OCI-LY1 (cell line): Measurements from ENCODE around the gene RALGPS1.

Source experiments
- H2AFZ ChIP-seq: fragments of 200-600 bp; sonication (generic), shearing (Covaris generic); 2 replicates; pipeline ENCODE4 v1.6.0; 2014; ENCODE audit warnings: antibody characterized with exemption, mild to moderate bottlenecking, low read length
- H3F3A ChIP-seq: fragments of 200-600 bp; sonication (generic), shearing (Covaris generic); 2 replicates; pipeline ENCODE4 v1.6.0; 2014; ENCODE audit warnings: mild to moderate bottlenecking, antibody characterized with exemption, low read length, moderate library complexity; ENCODE audit not compliant: insufficient read depth
- H3K27ac ChIP-seq: fragments of 200-600 bp; sonication (generic); 2 replicates; pipeline ENCODE4 v1.5.1; 2014; ENCODE audit warnings: low read length, mixed run types, mild to moderate bottlenecking, low read depth; ENCODE audit not compliant: poor library complexity, severe bottlenecking
- H3K27me3 ChIP-seq: fragments of 200-600 bp; sonication (generic); 2 replicates; pipeline ENCODE4 v1.6.0; 2014; ENCODE audit warnings: antibody characterized with exemption, mild to moderate bottlenecking, low read length, moderate library complexity; ENCODE audit not compliant: insufficient read depth
- H3K36me3 ChIP-seq: fragments of 200-600 bp; sonication (generic); 2 replicates; pipeline ENCODE4 v1.6.1; 2014; ENCODE audit warnings: mild to moderate bottlenecking, antibody characterized with exemption, low read length, moderate library complexity, mixed read lengths; ENCODE audit not compliant: insufficient read depth
- H3K4me1 ChIP-seq: fragments of 200-600 bp; sonication (generic); 2 replicates; pipeline ENCODE4 v1.5.1; 2014; ENCODE audit warnings: mild to moderate bottlenecking, low read length, moderate library complexity; ENCODE audit not compliant: insufficient read depth, severe bottlenecking
- H3K4me2 ChIP-seq: fragments of 200-600 bp; sonication (generic), shearing (Covaris generic); 2 replicates; pipeline ENCODE4 v1.6.1; 2014; ENCODE audit warnings: low read length
- H3K4me3 ChIP-seq: fragments of 200-600 bp; sonication (generic); 2 replicates; pipeline ENCODE4 v1.5.1; 2014; ENCODE audit warnings: low read length, low read depth, mild to moderate bottlenecking, mixed read lengths; ENCODE audit not compliant: poor library complexity, severe bottlenecking
- H3K79me2 ChIP-seq: fragments of 200-600 bp; shearing (Covaris generic); 2 replicates; pipeline ENCODE4 v1.6.1; 2016; ENCODE audit warnings: mixed run types, low read length, mixed read lengths; ENCODE audit not compliant: insufficient read depth
- H3K9ac ChIP-seq: fragments of 200-600 bp; sonication (generic), shearing (Covaris generic); 2 replicates; pipeline ENCODE4 v1.6.1; 2014; ENCODE audit warnings: mild to moderate bottlenecking, low read length, mixed read lengths
- H3K9me2 ChIP-seq: fragments of 200-600 bp; sonication (generic), shearing (Covaris generic); 2 replicates; pipeline ENCODE4 v1.6.1; 2014; ENCODE audit warnings: low read depth, mild to moderate bottlenecking, low read length, mixed read lengths
- H3K9me3 ChIP-seq: fragments of 200-600 bp; shearing (Covaris generic); 2 replicates; pipeline ENCODE4 v1.6.1; 2014; ENCODE audit warnings: low read length, mixed read lengths
- H4K20me1 ChIP-seq: fragments of 200-600 bp; sonication (generic), shearing (Covaris generic); 2 replicates; pipeline ENCODE4 v1.6.0; 2016; ENCODE audit warnings: mild to moderate bottlenecking, low read length; ENCODE audit not compliant: insufficient read depth
- EZH2 ChIP-seq: fragments of 200-600 bp; sonication (generic), shearing (Covaris generic); IDR thresholded peaks from 2 replicates; pipeline ENCODE4 v1.8.0; 2017; ENCODE audit warnings: borderline replicate concordance, mixed run types, mild to moderate bottlenecking, antibody characterized with exemption, low read length, moderate library complexity, mixed read lengths
- TF ChIP-seq, protein P1 (sequence below): fragments of 200-600 bp; sonication (generic), shearing (Covaris generic); IDR thresholded peaks from 2 replicates; pipeline ENCODE4 v1.5.1; 2017; ENCODE audit warnings: mild to moderate bottlenecking, antibody characterized with exemption, low read length, moderate library complexity, mixed read lengths

The RALGPS1 gene, protein sequence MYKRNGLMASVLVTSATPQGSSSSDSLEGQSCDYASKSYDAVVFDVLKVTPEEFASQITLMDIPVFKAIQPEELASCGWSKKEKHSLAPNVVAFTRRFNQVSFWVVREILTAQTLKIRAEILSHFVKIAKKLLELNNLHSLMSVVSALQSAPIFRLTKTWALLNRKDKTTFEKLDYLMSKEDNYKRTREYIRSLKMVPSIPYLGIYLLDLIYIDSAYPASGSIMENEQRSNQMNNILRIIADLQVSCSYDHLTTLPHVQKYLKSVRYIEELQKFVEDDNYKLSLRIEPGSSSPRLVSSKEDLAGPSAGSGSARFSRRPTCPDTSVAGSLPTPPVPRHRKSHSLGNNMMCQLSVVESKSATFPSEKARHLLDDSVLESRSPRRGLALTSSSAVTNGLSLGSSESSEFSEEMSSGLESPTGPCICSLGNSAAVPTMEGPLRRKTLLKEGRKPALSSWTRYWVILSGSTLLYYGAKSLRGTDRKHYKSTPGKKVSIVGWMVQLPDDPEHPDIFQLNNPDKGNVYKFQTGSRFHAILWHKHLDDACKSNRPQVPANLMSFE

GRCh38 chr9:126914458-126915280 lies at the start of gene RALGPS1:
Gene RALGPS1 (plus strand): TSS chr9:126914782. CDS start chr9:126962290, 47,508 bp downstream.
- H2AFZ ChIP-seq, result no peak within 1 kb of the TSS
- TF ChIP-seq, protein P1, sequence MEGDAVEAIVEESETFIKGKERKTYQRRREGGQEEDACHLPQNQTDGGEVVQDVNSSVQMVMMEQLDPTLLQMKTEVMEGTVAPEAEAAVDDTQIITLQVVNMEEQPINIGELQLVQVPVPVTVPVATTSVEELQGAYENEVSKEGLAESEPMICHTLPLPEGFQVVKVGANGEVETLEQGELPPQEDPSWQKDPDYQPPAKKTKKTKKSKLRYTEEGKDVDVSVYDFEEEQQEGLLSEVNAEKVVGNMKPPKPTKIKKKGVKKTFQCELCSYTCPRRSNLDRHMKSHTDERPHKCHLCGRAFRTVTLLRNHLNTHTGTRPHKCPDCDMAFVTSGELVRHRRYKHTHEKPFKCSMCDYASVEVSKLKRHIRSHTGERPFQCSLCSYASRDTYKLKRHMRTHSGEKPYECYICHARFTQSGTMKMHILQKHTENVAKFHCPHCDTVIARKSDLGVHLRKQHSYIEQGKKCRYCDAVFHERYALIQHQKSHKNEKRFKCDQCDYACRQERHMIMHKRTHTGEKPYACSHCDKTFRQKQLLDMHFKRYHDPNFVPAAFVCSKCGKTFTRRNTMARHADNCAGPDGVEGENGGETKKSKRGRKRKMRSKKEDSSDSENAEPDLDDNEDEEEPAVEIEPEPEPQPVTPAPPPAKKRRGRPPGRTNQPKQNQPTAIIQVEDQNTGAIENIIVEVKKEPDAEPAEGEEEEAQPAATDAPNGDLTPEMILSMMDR, result no peak
- TF ChIP-seq EZH2, result no peak

GRCh38 chr9:126869368-126869767 lies 45.2 kb upstream of the RALGPS1 start:
- Histone ChIP-seq H3F3A (no peaks in the 10 kb centered on the region), H3K9ac (no peak overlapping the region), H3K27me3 (no peaks in the 10 kb centered on the region), H3K9me2 (no peaks in the 10 kb centered on the region), H2AFZ (no peak overlapping the region), H3K79me2 (no peaks in the 10 kb centered on the region), H3K27ac (no peak overlapping the region), H3K4me3 (no peak overlapping the region), H3K4me2 (no peak overlapping the region), H4K20me1 (no peaks in the 10 kb centered on the region), H3K9me3 (no peaks in the 10 kb centered on the region), H3K4me1 (no peaks in the 10 kb centered on the region), H3K36me3 (0 out of 2 replicates have a peak, but pooled peaks cover 7% of the 10 kb centered on the region)
- TF ChIP-seq, protein P1, result no peak
- no peak for TF ChIP-seq EZH2

More at GRCh38 chr9:126914458-126915280, at the start of gene RALGPS1:
- Histone ChIP-seq H3F3A (no peaks in the 10 kb centered on the region), H3K27ac (no peak within 1 kb of the TSS), H3K9ac (peak within 1 kb of the TSS; percentile 31; the same call in 1 of the 2 replicates), H3K79me2 (no peaks in the 10 kb centered on the region), H3K4me1 (peaks cover 13% of the 10 kb centered on the region), H3K36me3 (no peaks in the 10 kb centered on the region), H4K20me1 (no peaks in the 10 kb centered on the region), H3K9me3 (no peaks in the 10 kb centered on the region), H3K27me3 (no peaks in the 10 kb centered on the region), H3K4me2 (peak within 1 kb of the TSS; percentile 75), H3K4me3 (peak within 1 kb of the TSS; percentile 60), H3K9me2 (no peaks in the 10 kb centered on the region)

DNA sequence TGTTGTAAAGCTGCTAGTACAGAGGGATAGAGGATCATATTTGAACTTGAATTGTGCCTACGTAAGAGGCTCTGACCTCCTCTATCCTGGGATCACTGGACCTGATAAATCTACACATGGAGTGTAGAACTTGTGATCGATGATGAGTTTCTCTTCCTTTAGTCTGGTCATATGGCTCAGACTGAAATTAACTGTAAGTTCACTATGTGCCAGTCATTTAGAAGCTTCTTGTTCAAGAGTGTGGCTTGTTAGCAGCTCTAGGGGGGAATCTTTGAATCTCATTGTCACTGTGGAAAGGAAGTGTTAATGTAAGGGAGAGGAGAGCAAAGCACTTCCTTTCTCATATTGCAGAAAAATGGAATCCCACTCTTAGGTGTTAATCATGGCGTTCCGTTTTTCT lies 42.1 kb upstream of the RALGPS1 start:
- no peak overlapping the region for H3K4me3 ChIP-seq
- no peak overlapping the region for H3K27ac ChIP-seq
- H3K9me3 ChIP-seq, result no peaks in the 10 kb centered on the region
- H3F3A ChIP-seq, result no peaks in the 10 kb centered on the region
- TF ChIP-seq, protein P1, result no peak
- TF ChIP-seq EZH2, result no peak
- H3K4me1 ChIP-seq, result peaks cover 6% of the 10 kb centered on the region
- no peaks in the 10 kb centered on the region for H3K79me2 ChIP-seq
- no peak overlapping the region for H3K9ac ChIP-seq
- H4K20me1 ChIP-seq, result no peaks in the 10 kb centered on the region
- no peak overlapping the region for H3K4me2 ChIP-seq
- H3K9me2 ChIP-seq, result no peaks in the 10 kb centered on the region
- no peak overlapping the region for H2AFZ ChIP-seq
- H3K36me3 ChIP-seq, result 0 out of 2 replicates have a peak, but pooled peaks cover 7% of the 10 kb centered on the region
- H3K27me3 ChIP-seq, result no peaks in the 10 kb centered on the region
